NCI-H1105 (cell line): ENCODE measurements around the gene TAS2R19.
"Not testable (repeated sequence)": the region's sequence is repeated elsewhere in the genome, so short reads cannot be mapped to it uniquely, and the experiment has no call there.

Experiments used
- DNase-seq: peaks from one replicate; lab custom pipeline; 2025; lab: John Stamatoyannopoulos, UW

TAS2R19 gene

GRCh38 chr12:11022520-11022919, at the start of gene TAS2R19:
TSS of gene TAS2R19 (minus strand) at chr12:11022620. CDS start at chr12:11022571, 49 bp downstream.
- DNase-seq: no peak

GRCh38 chr12:11071414-11071813, 49.0 kb upstream of the TAS2R19 start:
- DNase-seq: peak; percentile 6

- DNase-seq: no peak
Observed at GRCh38 chr12:11070999-11071398, 48.6 kb upstream of the TAS2R19 start.

GRCh38 chr12:11069854-11070365, 47.5 kb upstream of the TAS2R19 start:
- no peak for DNase-seq

- no peak for DNase-seq
Observed at GRCh38 chr12:11067514-11067913, 45.1 kb upstream of the TAS2R19 start.

- not testable (repeated sequence) for DNase-seq
Observed at GRCh38 chr12:11062194-11062593, 39.8 kb upstream of the TAS2R19 start, which contains the start of gene TAS2R46. TSS of gene TAS2R46 (minus strand) at chr12:11062294. CDS start at chr12:11062294, 0 bp downstream.

- DNase-seq: no peak
Observed at GRCh38 chr12:11059784-11060183, 37.4 kb upstream of the TAS2R19 start.

- no peak for DNase-seq
Observed at GRCh38 chr12:11059041-11059440, 36.6 kb upstream of the TAS2R19 start.

GRCh38 chr12:11055306-11055705, 32.9 kb upstream of the TAS2R19 start:
- no peak for DNase-seq

- DNase-seq: not testable (repeated sequence)
Observed at GRCh38 chr12:11049806-11050531, 27.5 kb upstream of the TAS2R19 start.

GRCh38 chr12:11041366-11041765, 18.9 kb upstream of the TAS2R19 start:
- DNase-seq: not testable (repeated sequence)

- DNase-seq: no peak
Observed at GRCh38 chr12:11040162-11040561, 17.7 kb upstream of the TAS2R19 start.

GRCh38 chr12:11039171-11039570, 16.8 kb upstream of the TAS2R19 start:
- no peak for DNase-seq

GRCh38 chr12:11033959-11034358, 11.5 kb upstream of the TAS2R19 start:
- not testable (repeated sequence) for DNase-seq

GRCh38 chr12:11031307-11031706, 8.9 kb upstream of the TAS2R19 start, which contains the start of gene TAS2R31:
TSS of gene TAS2R31 (minus strand) at chr12:11031407. CDS start at chr12:11031335, 72 bp downstream.
- DNase-seq: no peak

GRCh38 chr12:11026118-11026517, 3.7 kb upstream of the TAS2R19 start:
- DNase-seq: no peak

GRCh38 chr12:11023387-11023786, 967 bp upstream of the TAS2R19 start:
- no peak for DNase-seq

- DNase-seq: no peak
Observed at GRCh38 chr12:11016937-11017336, 5.5 kb downstream of the TAS2R19 start.

GRCh38 chr12:11015775-11016430, 6.5 kb downstream of the TAS2R19 start:
- no peak for DNase-seq

- no peak for DNase-seq
Observed at GRCh38 chr12:11014234-11014633, 8.2 kb downstream of the TAS2R19 start.

- no peak for DNase-seq
Observed at GRCh38 chr12:11007608-11008007, 14.8 kb downstream of the TAS2R19 start.

GRCh38 chr12:10998204-10998603, 24.2 kb downstream of the TAS2R19 start, which contains the start of gene TAS2R20:
TSS of gene TAS2R20 (minus strand) at chr12:10998304. CDS start at chr12:10997875, 429 bp downstream.
- no peak for DNase-seq

GRCh38 chr12:10994307-10994706, 28.1 kb downstream of the TAS2R19 start:
- DNase-seq: no peak
